Left lung (tissue), 10 donors: Measurements from ENCODE around the gene CLDN7. TPM values are rescaled to one million over a fixed set of nuclear protein-coding genes. Genes with fewer than 3 reads are reported as not detected.

ENCODE experiments used
- ATAC-seq: fragments of 200-7000 bp; cut with Tn5 transposase; one replicate; pipeline ENCODE4 v1.9.1; 2020; ENCODE audit warnings: moderate library complexity
- DNase-seq, 4 donors: peaks; one replicate each; pipeline ENCODE4 v3.0.0-alpha.2; 2013 to 2020
- H3K27ac ChIP-seq, 2 donors: fragments of 200-600 bp; sonication (generic) in 1 of 2; one replicate each; pipeline versions ENCODE4 v1.5.0 to v1.8.0; 2020 to 2021
- H3K27me3 ChIP-seq, 2 donors: fragments of 200-600 bp; sonication (generic) in 1 of 2; one replicate each; pipeline versions ENCODE4 v1.5.0 to v1.8.0; 2020 to 2021
- H3K36me3 ChIP-seq, 2 donors: fragments of 200-600 bp; sonication (generic) in 1 of 2; one replicate each; pipeline versions ENCODE4 v1.5.0 to v1.8.0; 2020 to 2021
- H3K4me1 ChIP-seq, 2 donors: fragments of 200-600 bp; one replicate each; pipeline ENCODE4 v1.8.0; 2021
- H3K4me3 ChIP-seq, 2 donors: fragments of 200-600 bp; sonication (generic) in 1 of 2; one replicate each; pipeline versions ENCODE4 v1.5.0 to v1.8.0; 2020 to 2021; ENCODE audit warnings: mild to moderate bottlenecking in 1 of 2
- H3K9me3 ChIP-seq, 2 donors: fragments of 200-600 bp; sonication (generic) in 1 of 2; one replicate each; pipeline versions ENCODE4 v1.5.0 to v1.8.0; 2020 to 2021
- intact Hi-C, 2 donors: fragments of 100-400 bp; cut with DNase I; formaldehyde crosslinking; loops; one replicate each; pipeline versions ENCODE4 v1.11.2 to v1.14.2; 2022
- polyA plus RNA-seq, 6 donors: library from polyadenylated mRNA; unstranded; fragments of 120-200 nt; gene quantifications; one replicate each; pipeline ENCODE4 v1.2.1, GENCODE V29; 2013; ENCODE audit not compliant: insufficient read length in 6 of 6
- total RNA-seq, 2 donors: library from RNA; stranded (reverse); fragmentation: NEBNext Ultra II Directional; extraction: Animal tissue kit (Norgen Biotek cat#: 25700); gene quantifications; one replicate each; pipeline ENCODE4 v1.2.1, GENCODE V29; 2021
- TF ChIP-seq, protein P1 (sequence below), 2 donors: fragments of 200-600 bp; sonication (generic) in 1 of 2; IDR thresholded peaks; one replicate each; pipeline versions ENCODE4 v1.5.0 to v1.8.0; 2021; ENCODE audit warnings: antibody characterized with exemption in 2 of 2
- donor health status: DM: no; HTN: yes; CAD: no.
- donor health status: DM: no; HTN: no; CAD: no.

The CLDN7 gene
- total and polyA plus RNA-seq, 8 donors = 26.0 to 197 (median 36.5) TPM

DNA sequence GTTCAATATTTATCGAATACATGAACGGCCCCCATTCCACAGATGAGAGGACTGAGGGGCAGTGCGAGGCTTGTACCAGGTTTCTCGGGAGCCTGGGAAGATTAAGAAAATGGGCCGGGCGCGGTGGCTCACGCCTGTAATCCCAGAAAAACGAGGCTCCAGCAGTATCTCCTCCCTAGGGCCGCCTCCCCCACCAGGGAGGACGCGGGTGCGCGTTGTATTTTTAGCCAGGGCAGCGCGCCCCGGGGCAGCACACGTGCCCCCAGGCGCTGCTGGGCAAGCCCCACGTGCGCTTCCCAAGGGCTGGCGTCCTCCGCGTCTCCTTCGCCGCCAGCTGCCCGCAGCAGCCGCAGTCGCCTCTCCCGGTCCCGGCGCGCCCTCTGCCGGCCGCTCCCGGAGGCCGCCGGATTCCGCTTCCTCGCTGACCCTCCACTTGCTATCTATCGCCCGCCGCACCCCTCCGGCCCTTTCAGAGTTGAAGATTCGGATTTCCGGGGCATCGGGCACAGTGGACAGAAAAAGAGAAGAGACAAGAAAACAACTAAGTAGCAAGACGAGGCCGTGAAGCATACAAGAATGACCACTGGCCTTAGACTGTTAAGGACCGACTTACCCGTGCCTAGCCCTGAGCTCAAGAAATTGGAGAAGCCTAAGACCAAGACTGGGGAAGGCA is 34.0 kb upstream of the CLDN7 start:
- intact Hi-C loops = loop anchor here (10.0 kb wide), 1 partner anchor 252 kb away; the partner anchor contains the start of gene SLC16A11 (in 2 of the 2)
- peaks cover 13 to 33% of the 10 kb centered on the region in 2 donors for H3K4me1 ChIP-seq
- H3K27ac ChIP-seq = no peak overlapping the region
- peaks cover 26 to 66% of the 10 kb centered on the region in 2 donors for H3K27me3 ChIP-seq
- DNase-seq (peak; percentile 70 to 98 (median 82)), ATAC-seq (peak; percentile 94)
- TF ChIP-seq, protein P1, sequence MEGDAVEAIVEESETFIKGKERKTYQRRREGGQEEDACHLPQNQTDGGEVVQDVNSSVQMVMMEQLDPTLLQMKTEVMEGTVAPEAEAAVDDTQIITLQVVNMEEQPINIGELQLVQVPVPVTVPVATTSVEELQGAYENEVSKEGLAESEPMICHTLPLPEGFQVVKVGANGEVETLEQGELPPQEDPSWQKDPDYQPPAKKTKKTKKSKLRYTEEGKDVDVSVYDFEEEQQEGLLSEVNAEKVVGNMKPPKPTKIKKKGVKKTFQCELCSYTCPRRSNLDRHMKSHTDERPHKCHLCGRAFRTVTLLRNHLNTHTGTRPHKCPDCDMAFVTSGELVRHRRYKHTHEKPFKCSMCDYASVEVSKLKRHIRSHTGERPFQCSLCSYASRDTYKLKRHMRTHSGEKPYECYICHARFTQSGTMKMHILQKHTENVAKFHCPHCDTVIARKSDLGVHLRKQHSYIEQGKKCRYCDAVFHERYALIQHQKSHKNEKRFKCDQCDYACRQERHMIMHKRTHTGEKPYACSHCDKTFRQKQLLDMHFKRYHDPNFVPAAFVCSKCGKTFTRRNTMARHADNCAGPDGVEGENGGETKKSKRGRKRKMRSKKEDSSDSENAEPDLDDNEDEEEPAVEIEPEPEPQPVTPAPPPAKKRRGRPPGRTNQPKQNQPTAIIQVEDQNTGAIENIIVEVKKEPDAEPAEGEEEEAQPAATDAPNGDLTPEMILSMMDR (IDR thresholded peaks at IDR 0.05) = peak; percentile 86 to 95
- no peaks in the 10 kb centered on the region for H3K36me3 ChIP-seq
- H3K9me3 ChIP-seq = no peaks in the 10 kb centered on the region
- no peak overlapping the region for H3K4me3 ChIP-seq

DNA sequence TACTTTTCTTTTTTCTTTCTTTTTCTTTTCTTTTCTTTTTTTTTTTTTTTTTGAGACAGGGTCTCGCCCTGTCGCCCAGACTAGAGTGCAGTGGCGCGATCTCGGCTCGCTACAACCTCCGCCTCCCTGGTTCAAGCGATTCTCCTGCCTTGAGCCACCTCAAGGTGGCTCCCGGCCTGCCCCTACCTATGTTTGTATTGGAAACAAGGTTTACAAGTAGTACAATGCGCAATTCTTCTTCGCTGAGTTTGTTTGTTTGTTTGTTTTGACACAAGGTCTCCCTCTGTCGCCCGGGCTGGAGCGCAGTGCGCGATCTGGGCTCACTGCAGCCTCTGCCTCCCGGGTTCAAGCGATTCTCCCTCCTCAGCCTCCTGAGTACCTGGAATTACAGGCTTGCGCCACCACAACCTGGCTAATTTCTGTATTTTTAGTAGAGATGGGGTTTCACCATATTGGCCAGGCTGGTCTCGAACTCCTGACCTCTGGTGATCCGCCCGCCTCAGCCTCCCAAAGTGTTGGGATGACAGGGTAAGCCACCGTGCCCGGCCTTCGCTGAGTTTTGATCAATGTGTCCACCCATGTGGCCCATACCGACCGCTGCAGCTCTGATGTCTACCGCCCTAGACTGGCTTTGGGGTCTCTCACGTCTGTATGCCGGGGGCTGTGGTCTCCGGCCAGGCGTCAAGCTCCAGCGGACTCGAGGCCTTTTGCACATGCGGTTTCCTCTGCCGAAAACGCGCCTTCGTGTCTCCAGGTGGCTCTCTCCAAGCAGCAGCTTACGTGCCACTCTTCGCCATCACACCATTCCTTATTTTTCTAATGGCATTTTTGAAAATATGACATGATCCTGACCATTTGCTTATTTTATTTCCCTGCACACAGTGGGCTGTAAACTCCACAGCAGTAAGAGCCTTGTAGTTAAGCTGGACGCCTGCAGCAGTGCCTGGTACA is 33.2 kb upstream of the CLDN7 start:
- intact Hi-C loops = loop anchor here (10.0 kb wide), 1 partner anchor 251 kb away; the partner anchor contains the start of gene SLC16A11 (in 2 of the 2)
- Histone ChIP-seq H3K4me3 (no peak overlapping the region), H3K4me1 (peaks cover 13 to 33% of the 10 kb centered on the region in 2 donors), H3K27me3 (peaks cover 26 to 74% of the 10 kb centered on the region in 2 donors), H3K36me3 (no peaks in the 10 kb centered on the region), H3K9me3 (no peaks in the 10 kb centered on the region), H3K27ac (no peak overlapping the region)
- ATAC-seq = no peak
- TF ChIP-seq, protein P1 (IDR thresholded peaks at IDR 0.05) = no peak
- DNase-seq = no peak

DNA sequence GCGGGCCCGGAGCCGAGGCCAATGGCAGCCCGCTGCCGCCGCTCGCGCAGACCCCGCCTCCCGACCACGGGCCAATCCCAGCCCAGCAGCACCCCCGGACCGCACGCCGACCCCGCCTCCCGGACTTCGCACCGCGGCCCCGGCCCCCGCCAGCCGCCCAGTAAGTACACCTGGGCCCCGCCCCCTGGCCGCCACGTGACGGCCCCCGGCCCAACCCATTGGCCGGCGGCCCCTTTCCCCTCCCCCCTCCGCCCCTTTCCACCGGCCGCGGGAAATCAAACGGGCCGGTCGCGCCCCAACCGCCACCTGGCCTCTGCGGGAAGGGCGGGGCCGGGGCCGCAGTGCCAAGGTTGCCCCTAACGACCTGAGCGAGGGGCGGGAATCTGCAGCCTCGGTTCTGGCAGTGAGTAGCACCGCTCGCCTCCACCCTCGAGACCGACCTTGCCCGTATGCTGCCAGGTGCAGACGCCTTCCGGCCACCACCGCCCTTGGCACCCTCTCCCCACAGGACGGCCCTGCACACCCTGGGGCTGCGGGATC is 32.4 kb upstream of the CLDN7 start, which contains the start of gene YBX2:
Gene YBX2, minus strand, starts transcription at position 26 of the 540 bp plus-strand sequence. CDS start 139 bp downstream, outside the sequence.
- no peaks in the 10 kb centered on the region for H3K9me3 ChIP-seq
- ATAC-seq = peak; percentile 63
- peak in 3 of 4 donors; percentile 50 to 88 (median 62) for DNase-seq
- intact Hi-C loops = loop anchor here (10.0 kb wide), 1 partner anchor 250 kb away; the partner anchor contains the start of gene SLC16A11 (in 2 of the 2)
- no peak within 1 kb of the TSS for H3K27ac ChIP-seq
- TF ChIP-seq, protein P1 (IDR thresholded peaks at IDR 0.05) = no peak
- H3K4me3 ChIP-seq = peak within 1 kb of the TSS; percentile 7 to 23
- H3K36me3 ChIP-seq = no peaks in the 10 kb centered on the region
- peaks cover 13 to 33% of the 10 kb centered on the region in 2 donors for H3K4me1 ChIP-seq
- peaks cover 26 to 82% of the 10 kb centered on the region in 2 donors for H3K27me3 ChIP-seq

DNA sequence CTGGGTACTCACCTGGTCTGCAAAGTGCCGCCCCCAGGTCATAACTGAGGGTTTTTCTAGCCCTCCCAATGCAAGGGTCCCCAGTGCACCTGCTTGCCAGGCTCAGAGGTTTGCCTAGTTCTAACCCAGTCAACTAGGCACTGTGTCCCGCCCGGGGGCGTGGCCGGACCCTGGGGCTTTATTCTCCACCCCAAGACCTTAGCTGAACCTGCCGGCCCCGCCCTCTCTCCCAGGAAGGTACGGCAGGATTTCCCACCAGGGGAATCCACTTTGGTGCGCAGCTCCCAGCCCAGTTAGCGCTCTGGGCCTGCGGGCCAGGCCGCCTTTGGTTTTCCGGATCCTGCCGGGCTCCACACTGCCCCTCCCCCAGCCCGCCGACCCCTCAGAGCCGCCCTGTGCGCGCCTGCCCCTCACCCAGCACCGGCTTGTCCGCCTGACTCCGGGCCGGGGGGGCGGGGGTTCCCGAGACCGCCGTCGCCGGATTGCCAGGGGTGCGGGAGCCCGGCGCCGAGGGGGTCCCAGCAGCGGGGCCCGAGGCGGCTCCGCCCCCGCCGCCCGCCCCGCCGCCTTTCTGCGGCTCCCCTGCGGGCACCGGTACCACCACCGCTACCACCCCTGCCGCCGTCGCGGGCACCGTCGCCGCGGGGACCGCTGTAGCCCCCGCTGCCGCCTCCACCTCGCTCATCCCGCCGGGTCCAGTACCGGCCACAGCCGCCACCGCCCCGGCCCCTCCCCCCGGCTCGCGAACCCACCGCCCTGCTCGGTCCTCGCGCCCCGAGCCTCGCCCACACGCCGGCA is 31.7 kb upstream of the CLDN7 start:
- peak; percentile 29 for ATAC-seq
- TF ChIP-seq, protein P1 (IDR thresholded peaks at IDR 0.05) = no peak
- no peaks in the 10 kb centered on the region for H3K9me3 ChIP-seq
- H3K4me1 ChIP-seq = peaks cover 13 to 33% of the 10 kb centered on the region in 2 donors
- peaks cover 26 to 87% of the 10 kb centered on the region in 2 donors for H3K27me3 ChIP-seq
- H3K36me3 ChIP-seq = no peaks in the 10 kb centered on the region
- no peak for DNase-seq
- no peak overlapping the region for H3K27ac ChIP-seq
- H3K4me3 ChIP-seq = peak overlapping the region in 1 of 2 donors; percentile 23
- intact Hi-C loops = loop anchor here (10.0 kb wide), 1 partner anchor 249 kb away; the partner anchor contains the start of gene SLC16A11 (in 2 of the 2)
